Esophagus muscularis mucosa (tissue), 4 donors: ENCODE data around the gene NTM. TPM values are rescaled to one million over a fixed set of nuclear protein-coding genes. Genes with fewer than 3 reads are reported as not detected.

Experiments
- DNase-seq: peaks from one replicate; pipeline ENCODE4 v3.0.0-alpha.2; 2017; ENCODE audit errors: extremely low spot score
- H3K27ac ChIP-seq, 4 donors: fragments of 200-600 bp; sonication (generic); replicated peaks in 1 of 4; 1 replicate in 3 of 4; 2 replicates in 1 of 4; pipeline ENCODE4 v1.5.1; 2016 to 2019; ENCODE audit warnings: mild to moderate bottlenecking in 1 of 4
- H3K27me3 ChIP-seq, 4 donors: fragments of 200-600 bp; sonication (generic); one replicate each; pipeline versions ENCODE4 v1.5.1 to v1.6.0; 2016 to 2019
- H3K36me3 ChIP-seq, 4 donors: fragments of 200-600 bp; sonication (generic); one replicate each; pipeline ENCODE4 v1.5.1; 2016 to 2019
- H3K4me1 ChIP-seq, 4 donors: fragments of 200-600 bp; sonication (generic); one replicate each; pipeline ENCODE4 v1.5.1; 2016 to 2019
- H3K4me3 ChIP-seq, 4 donors: fragments of 200-600 bp; sonication (generic); 1 replicate in 2 of 4; 2 replicates in 2 of 4; pipeline ENCODE4 v1.5.1; 2016 to 2019; ENCODE audit warnings: mild to moderate bottlenecking in 4 of 4, moderate library complexity in 1 of 4
- H3K9me3 ChIP-seq, 4 donors: fragments of 200-600 bp; sonication (generic); 1 replicate in 3 of 4; 2 replicates in 1 of 4; pipeline ENCODE4 v1.5.1; 2016 to 2019
- EP300 ChIP-seq: sonication (generic); formaldehyde crosslinking; IDR thresholded peaks from one replicate; pipeline ENCODE4 v1.6.1; 2017; ENCODE audit warnings: antibody characterized with exemption
- POLR2A ChIP-seq: fragments of 450-650 bp; IDR thresholded peaks from one replicate; pipeline ENCODE4 v1.6.1; 2017; ENCODE audit warnings: antibody characterized with exemption, moderate library complexity, mild to moderate bottlenecking, low read depth
- POLR2AphosphoS5 ChIP-seq, 2 donors: sonication (generic); formaldehyde crosslinking; IDR thresholded peaks; one replicate each; pipeline ENCODE4 v1.6.1; 2017; ENCODE audit warnings: antibody characterized with exemption in 2 of 2
- WGBS: methylation state at CpG from one replicate; pipeline ENCODE4 v1.1.5; 2018; 5-methylcytosine and 5-hydroxymethylcytosine counted together
- intact Hi-C: fragments of 100-400 bp; cut with DNase I; formaldehyde crosslinking; loops from one replicate; pipeline ENCODE4 v1.15.1; 2023
- total RNA-seq, 4 donors: library from RNA; depleted of rRNA; stranded (reverse); fragments of >200 nt; gene quantifications; one replicate each; pipeline versions ENCODE4 v1.1.0 to v1.2.1, GENCODE V29; 2016
- TF ChIP-seq, protein P1 (sequence below), 3 experiments: fragments of 200-600 bp in 2 of 3; fragments of 450-650 bp in 1 of 3; sonication (generic) in 2 of 3; IDR thresholded peaks; one replicate each; pipeline ENCODE4 v1.5.1; 2017 to 2019; ENCODE audit warnings: antibody characterized with exemption in 3 of 3, mild to moderate bottlenecking in 2 of 3, moderate library complexity in 1 of 3

NTM gene
- total RNA-seq, 4 donors from 2014 or later = 5.6 to 25.3 (median 8.3) TPM

- no peak for DNase-seq
- Histone ChIP-seq H3K27me3 (no peaks in the 10 kb centered on the region), H3K36me3 (no peaks in the 10 kb centered on the region), H3K4me1 (no peaks in the 10 kb centered on the region), H3K27ac (no peak overlapping the region), H3K9me3 (no peaks in the 10 kb centered on the region), H3K4me3 (no peak overlapping the region)
- intact Hi-C loops = no loop called here
- WGBS = 85% methylated on average over 6 of the region's 6 CpGs
- TF ChIP-seq EP300 (no peak), POLR2AphosphoS5 (IDR thresholded peaks at IDR 0.05) (no peak), POLR2A (no peak)
- TF ChIP-seq, protein P1, sequence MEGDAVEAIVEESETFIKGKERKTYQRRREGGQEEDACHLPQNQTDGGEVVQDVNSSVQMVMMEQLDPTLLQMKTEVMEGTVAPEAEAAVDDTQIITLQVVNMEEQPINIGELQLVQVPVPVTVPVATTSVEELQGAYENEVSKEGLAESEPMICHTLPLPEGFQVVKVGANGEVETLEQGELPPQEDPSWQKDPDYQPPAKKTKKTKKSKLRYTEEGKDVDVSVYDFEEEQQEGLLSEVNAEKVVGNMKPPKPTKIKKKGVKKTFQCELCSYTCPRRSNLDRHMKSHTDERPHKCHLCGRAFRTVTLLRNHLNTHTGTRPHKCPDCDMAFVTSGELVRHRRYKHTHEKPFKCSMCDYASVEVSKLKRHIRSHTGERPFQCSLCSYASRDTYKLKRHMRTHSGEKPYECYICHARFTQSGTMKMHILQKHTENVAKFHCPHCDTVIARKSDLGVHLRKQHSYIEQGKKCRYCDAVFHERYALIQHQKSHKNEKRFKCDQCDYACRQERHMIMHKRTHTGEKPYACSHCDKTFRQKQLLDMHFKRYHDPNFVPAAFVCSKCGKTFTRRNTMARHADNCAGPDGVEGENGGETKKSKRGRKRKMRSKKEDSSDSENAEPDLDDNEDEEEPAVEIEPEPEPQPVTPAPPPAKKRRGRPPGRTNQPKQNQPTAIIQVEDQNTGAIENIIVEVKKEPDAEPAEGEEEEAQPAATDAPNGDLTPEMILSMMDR (IDR thresholded peaks at IDR 0.05) = no peak
Observed at GRCh38 chr11:132208477-132209055, 838.2 kb downstream of the NTM start.

- Histone ChIP-seq H3K27me3 (no peaks in the 10 kb centered on the region), H3K36me3 (no peaks in the 10 kb centered on the region), H3K9me3 (no peaks in the 10 kb centered on the region), H3K4me1 (no peaks in the 10 kb centered on the region), H3K27ac (no peak overlapping the region), H3K4me3 (no peak overlapping the region)
- intact Hi-C loops = no loop called here
- DNase-seq = no peak
- WGBS = 88% methylated on average over 3 of the region's 3 CpGs
- no peak for TF ChIP-seq POLR2AphosphoS5 (IDR thresholded peaks at IDR 0.05)
- TF ChIP-seq, protein P1 (IDR thresholded peaks at IDR 0.05) = no peak
Observed at GRCh38 chr11:132211479-132211878, 841.1 kb downstream of the NTM start.

DNA sequence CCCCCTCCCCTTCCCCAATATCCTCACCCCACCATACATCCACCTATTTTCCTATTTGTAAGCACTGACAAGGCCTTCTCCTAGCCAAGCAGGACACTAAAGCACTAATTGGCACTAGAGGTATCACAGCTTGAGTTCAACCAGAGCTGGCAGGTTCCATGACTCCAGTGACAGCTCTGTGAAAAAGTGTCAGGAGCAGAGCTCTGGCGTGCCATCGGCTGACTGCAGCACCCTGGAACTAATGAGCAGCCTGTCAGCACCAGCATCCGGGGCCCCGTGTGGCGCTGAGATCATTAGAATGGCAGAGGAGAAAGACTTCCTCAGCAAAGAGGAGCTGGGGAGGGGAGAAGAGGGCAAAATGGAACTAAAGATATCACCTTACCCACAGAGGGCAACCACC, 847.4 kb downstream of the NTM start:
- no peaks in the 10 kb centered on the region for H3K36me3 ChIP-seq
- no peak for DNase-seq
- H3K4me1 ChIP-seq = peaks cover 0 to 12% (median 6%) of the 10 kb centered on the region in 4 donors
- no peak overlapping the region for H3K27ac ChIP-seq
- intact Hi-C loops = no loop called here
- no peak overlapping the region for H3K4me3 ChIP-seq
- no peaks in the 10 kb centered on the region for H3K9me3 ChIP-seq
- TF ChIP-seq, protein P1 (IDR thresholded peaks at IDR 0.05) = no peak
- TF ChIP-seq POLR2A (no peak), EP300 (no peak), POLR2AphosphoS5 (IDR thresholded peaks at IDR 0.05) (no peak)
- 90% methylated on average over 5 of the region's 5 CpGs for WGBS
- no peaks in the 10 kb centered on the region for H3K27me3 ChIP-seq

DNA sequence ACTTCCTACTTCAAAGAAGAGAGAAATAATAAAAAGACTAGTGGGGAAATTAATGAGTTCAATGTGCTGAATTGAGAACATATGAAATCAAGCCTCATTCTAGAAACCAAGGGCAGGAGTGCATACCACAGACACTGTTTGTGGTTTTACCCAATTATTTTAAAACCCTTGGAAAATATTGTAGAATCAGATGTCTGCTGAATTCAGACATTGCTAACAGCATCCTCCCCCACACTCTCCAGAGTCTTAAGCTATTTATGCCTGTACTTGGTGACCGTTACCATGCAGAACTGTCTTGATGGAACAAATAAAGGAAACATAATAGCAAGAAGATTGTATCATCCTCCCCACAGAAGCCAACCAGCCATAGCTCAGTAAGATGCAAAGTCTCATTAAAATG, 850.1 kb downstream of the NTM start:
- intact Hi-C loops = no loop called here
- DNase-seq = no peak
- 47% methylated on average over 1 of the region's 1 CpG for WGBS

More for the DNA sequence above, 850.1 kb downstream of the NTM start:
- Histone ChIP-seq H3K27ac (no peak overlapping the region), H3K27me3 (no peaks in the 10 kb centered on the region), H3K4me3 (no peak overlapping the region), H3K4me1 (peaks cover 0 to 12% (median 6%) of the 10 kb centered on the region in 4 donors), H3K9me3 (no peaks in the 10 kb centered on the region), H3K36me3 (no peaks in the 10 kb centered on the region)
- TF ChIP-seq POLR2A = no peak
- TF ChIP-seq, protein P1 (IDR thresholded peaks at IDR 0.05) = no peak
- TF ChIP-seq POLR2AphosphoS5 (IDR thresholded peaks at IDR 0.05) = no peak
- TF ChIP-seq EP300 = no peak
